HG02763 (cell line): ENCODE results near the gene TIMM9.
"Not testable (repeated sequence)": the region's sequence is repeated elsewhere in the genome, so short reads cannot be mapped to it uniquely, and the experiment has no call there.

ENCODE experiments used
- ATAC-seq: cut with Tn5 transposase; IDR thresholded peaks from one replicate; pipeline ENCODE4 v1.9.1; 2021; ENCODE audit warnings: mild to moderate bottlenecking, moderate library complexity; ENCODE audit not compliant: unreplicated experiment

The TIMM9 gene

DNA sequence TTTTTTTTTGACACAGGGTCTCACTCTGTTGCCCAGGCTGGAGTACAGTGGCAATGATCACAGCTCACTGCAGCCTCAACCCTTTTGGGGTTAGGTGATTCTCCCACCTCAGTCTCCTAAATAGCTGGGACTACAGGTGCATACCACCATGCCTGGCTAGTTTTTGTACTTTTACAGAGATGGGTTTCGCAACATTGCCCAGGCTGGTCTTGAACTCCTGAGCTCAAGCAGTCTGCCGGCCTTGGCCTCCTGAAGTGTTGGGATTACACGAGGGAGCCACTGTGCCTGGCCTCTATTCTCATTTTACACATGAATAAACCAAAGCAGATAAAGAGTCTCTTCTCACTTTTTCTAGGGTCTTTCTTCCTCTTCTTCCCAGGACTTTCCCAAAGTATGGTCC is 28.4 kb downstream of the TIMM9 start:
- no peak for ATAC-seq

DNA sequence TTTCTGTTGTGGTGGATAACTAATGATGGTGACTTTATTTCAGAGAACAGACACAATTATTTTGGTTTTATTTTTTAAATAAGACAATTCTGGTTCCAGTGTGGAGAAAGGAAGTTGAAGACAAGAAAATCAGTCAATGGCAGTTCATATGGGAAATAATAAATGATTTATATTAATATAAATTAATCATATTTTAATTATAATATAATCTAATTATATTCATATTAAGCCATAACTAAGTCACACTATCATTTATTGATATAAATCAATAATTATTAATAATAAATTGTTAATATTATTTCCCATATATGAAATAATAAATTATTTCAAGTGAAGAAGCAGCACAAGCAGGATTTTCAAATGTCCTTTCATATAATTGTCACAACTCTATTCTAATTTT is 28.8 kb downstream of the TIMM9 start:
- no peak for ATAC-seq

DNA sequence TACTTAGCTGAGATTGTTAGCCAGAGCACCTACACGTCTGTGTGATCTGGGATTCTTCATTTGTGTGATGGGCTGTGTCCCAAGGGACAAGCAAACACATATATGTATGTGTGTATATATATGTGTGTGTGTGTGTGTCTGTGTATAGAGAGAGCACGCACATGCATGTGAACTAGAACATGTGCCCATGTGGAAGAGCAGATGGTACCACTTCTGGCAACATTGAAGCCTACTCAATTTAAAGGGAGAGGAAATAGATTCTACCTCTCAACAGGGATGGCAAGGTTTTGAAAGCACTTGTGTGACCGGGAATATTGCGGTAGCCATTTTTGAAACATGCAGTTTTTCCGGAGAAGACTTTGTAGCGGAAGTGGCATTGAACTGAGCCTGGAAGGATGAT is 30.2 kb downstream of the TIMM9 start:
- no peak for ATAC-seq

DNA sequence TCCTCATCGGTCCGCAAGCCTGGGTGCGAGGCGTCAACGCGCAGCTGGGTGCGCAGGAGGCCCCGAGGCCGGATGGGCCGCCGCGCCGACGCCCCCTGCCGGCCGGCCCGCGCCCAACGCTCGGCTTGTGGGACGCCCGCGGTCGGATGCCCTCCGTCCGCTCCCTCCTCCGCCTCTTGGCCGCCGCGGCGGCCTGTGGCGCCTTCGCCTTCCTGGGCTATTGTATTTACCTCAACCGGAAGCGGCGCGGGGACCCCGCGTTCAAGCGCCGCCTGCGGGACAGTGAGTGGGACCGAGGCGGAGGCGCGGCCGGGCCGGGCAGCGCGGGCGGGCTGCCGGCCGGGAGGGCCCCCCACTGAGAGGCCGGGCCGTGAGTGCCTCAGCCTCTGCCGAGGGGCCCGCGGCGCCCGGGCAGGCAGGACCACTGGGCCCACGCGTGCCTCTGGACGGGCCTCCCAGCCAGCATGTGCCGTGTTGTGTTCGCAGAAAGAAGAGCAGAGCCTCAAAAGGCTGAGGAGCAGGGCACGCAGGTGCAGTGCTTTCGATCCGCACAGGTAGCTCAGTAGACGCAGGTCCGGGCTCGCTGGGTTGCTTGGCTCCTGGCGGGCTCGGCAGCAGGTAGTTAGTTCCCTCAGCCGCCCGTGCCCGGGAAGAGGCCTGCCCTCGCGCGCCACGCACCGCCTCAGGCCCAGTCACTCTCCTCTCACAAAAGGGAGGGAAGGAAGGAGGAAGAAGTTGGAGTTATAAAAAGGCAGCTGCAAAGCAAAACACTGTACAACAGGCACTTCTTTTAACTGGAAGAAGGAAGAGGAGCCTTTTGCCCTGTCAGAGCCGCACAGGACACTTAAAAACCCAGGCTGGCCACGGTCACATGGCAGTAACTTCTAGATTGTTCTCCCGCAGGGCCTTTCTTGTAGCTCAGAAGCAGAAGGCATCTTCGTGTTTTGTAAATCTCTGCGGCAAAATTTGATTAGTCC is 31.2 kb downstream of the TIMM9 start, which contains the start of gene TOMM20L:
TSS of gene TOMM20L (plus strand) at position 119 of the 977 bp plus-strand sequence. CDS start at position 147, 28 bp downstream.
- peak; percentile 94 for ATAC-seq

DNA sequence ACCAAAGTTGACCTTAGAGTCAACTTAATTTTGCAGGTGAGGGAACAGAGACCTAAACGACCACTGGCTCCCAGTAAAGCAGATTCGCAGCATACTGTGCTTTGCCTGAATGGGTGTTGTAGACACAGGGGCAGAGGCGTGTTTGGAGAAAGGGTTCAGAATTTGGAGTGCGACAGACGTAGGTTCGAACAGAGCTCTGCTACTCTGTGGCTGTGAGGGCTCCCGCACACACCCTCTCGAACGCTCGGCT is 31.8 kb downstream of the TIMM9 start:
- no peak for ATAC-seq

DNA sequence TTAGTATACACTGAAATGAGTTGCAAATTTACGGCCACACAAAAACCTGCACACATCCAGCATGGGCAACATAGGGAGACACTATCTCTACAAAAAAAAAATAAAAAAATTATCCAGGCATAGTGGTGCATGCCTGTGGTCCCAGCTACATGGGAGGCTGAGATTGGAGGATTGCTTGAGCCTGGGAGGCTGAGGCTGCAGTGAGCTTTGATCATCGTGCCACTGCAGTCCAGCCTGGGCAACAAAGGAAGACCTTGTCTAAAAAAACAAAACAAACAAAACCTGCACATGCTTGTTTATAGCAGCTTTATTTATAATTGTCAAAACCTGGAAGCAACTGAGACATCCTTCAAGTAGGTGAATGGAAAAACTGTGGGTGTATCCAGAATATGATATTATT is 36.5 kb downstream of the TIMM9 start:
- ATAC-seq: no peak

DNA sequence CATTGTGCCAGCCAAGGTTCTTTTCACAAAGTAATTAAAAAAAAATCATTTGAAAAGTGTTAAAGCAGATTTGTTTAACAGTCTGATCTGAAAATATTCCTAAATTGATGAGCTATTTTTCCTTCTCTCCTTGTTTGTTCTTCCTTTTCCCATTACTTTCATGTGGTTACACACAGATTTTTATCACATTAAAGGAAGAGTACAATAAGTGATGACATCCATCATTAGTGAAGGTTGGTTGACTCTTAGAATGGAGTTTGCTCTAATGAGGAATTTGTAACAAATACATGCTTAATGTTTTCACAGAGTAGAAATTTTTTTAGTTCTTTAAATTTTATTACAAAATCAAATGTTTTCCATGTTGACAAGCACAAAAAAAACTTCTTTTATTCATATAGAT is 50.5 kb downstream of the TIMM9 start:
- ATAC-seq: no peak

DNA sequence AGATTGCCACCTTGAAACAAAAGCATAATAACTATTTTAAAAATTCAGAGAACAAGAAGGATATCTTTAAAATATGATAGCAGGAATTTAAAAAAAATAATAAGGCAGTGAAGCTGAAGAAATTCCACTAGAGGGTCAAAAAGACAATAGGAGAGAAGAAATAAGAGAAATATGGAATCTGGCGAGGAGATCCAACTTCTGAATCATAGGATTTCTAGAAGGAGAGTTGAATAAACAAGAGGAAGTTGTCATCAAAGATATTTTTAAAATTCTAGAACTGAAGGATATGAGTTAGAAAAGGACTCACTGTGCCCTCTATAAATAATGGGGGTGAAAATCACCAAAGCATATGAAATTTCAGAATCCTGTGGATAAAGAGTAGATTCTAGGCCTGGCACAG is 58.4 kb downstream of the TIMM9 start:
- ATAC-seq: no peak

DNA sequence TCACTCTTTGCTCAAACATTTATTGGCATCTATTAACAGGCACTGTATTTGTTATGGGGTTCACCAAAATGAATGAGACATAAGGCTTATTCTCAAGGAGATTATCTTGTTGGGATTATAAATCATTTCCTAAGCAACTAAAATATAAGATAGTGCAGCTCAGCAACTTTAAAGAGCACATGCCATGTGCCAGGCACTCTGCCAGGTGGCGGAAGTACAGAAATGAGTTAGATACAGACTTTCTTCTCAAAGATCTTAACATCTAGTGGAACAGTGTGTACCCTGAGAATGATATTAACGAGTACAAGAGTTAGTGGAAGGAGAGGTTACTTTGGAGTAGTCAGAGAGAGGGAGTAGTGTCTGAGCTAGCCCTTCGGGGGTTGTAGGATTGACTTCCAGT is 60.0 kb downstream of the TIMM9 start:
- ATAC-seq: no peak

DNA sequence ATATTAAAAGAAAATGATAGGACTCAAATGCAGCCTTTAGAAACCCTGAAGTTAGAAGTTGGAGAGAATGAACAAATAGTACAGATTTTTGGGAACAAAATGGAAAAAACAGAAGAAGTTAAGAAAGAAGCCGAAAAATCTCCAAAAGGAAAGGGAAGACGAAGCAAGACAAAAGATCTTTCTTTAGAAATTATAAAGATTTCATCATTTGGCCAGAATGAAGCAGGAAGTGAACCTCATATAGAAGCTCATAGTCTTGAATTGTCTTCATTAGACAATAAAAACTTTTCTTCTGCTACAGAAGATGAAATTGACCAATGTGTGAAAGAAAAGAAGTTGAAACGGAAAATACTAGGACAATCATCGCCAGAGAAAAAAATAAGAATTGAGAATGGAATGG is 63.0 kb downstream of the TIMM9 start:
- ATAC-seq: no peak

DNA sequence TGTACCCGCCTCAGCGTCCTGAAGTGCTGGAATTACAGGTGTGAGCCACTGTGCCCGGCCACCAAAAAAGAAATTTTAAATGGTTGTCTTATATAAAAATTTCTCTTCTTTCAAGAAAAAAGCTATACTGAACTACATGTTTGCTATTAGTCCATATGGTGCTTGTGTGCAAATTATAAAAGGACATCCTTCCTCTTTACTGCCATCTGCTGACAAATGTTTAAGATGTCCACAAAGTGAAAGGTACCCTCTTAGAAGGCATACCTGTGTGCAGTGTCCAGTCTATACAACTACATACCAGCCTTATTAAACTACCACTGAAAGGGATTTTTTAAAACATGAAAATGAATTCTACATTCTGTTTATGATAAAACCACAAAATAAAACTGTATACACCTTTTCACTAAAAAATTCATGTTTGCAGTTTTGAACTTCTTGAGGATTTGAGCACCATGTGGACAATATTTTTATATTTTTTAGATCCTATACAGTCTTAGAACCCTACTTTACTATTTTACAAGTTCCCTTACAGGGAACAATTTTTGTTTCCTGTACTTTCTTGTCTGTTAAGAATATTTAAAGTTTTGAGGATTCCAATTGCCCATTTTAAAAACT is 64.4 kb downstream of the TIMM9 start:
- ATAC-seq: no peak

DNA sequence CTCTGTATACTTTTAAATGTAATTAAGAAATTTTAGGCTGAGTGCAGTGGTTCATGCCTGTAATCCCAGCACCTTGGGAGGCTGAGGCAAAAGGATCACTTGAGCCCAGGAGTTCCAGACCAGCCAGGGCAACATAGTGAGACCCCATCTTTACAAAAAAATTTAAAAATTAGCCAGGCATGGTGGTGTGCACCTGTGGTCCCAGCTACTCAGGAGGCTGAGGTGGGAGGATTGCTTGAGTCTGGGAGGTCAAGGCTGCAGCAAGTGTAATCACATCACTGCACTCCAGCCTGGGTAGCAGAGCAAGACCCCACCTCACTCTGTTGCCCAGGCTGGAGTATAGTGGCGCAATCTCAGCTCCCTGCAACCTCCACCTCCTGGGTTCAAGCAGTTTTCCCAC is 65.1 kb downstream of the TIMM9 start:
- ATAC-seq: not testable (repeated sequence)
